ENCODE results near the gene CMTM4.

DNA sequence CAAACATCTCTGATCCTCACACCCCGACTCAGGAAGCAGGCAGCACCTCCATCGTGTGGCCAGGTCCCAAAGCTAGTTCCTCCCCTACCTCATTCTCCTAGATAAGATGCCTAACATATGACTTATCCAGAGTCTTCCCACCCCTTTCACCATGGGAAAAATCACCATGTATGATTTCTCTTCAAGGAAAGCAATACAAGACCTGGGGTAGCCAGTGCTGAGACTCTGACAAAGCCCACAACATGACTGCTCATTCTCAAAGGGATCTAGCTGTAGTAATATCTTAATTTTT is 45.1 kb downstream of the CMTM4 start:
- TF ChIP-seq, protein P1, sequence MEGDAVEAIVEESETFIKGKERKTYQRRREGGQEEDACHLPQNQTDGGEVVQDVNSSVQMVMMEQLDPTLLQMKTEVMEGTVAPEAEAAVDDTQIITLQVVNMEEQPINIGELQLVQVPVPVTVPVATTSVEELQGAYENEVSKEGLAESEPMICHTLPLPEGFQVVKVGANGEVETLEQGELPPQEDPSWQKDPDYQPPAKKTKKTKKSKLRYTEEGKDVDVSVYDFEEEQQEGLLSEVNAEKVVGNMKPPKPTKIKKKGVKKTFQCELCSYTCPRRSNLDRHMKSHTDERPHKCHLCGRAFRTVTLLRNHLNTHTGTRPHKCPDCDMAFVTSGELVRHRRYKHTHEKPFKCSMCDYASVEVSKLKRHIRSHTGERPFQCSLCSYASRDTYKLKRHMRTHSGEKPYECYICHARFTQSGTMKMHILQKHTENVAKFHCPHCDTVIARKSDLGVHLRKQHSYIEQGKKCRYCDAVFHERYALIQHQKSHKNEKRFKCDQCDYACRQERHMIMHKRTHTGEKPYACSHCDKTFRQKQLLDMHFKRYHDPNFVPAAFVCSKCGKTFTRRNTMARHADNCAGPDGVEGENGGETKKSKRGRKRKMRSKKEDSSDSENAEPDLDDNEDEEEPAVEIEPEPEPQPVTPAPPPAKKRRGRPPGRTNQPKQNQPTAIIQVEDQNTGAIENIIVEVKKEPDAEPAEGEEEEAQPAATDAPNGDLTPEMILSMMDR (IDR thresholded peaks at IDR 0.05; ENCODE audit: low read depth, low read length) = no peak
- TF ChIP-seq, protein P2, sequence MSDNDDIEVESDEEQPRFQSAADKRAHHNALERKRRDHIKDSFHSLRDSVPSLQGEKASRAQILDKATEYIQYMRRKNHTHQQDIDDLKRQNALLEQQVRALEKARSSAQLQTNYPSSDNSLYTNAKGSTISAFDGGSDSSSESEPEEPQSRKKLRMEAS (IDR thresholded peaks at IDR 0.05; ENCODE audit: low read depth, low read length) = no peak

Measured in NB4 (cell line).